GM21786 (cell line): ENCODE data around the gene CEACAM7.

Source experiments
- ATAC-seq: cut with Tn5 transposase; IDR thresholded peaks from one replicate; pipeline ENCODE4 v1.9.1; 2021; ENCODE audit not compliant: unreplicated experiment

Gene CEACAM7

DNA sequence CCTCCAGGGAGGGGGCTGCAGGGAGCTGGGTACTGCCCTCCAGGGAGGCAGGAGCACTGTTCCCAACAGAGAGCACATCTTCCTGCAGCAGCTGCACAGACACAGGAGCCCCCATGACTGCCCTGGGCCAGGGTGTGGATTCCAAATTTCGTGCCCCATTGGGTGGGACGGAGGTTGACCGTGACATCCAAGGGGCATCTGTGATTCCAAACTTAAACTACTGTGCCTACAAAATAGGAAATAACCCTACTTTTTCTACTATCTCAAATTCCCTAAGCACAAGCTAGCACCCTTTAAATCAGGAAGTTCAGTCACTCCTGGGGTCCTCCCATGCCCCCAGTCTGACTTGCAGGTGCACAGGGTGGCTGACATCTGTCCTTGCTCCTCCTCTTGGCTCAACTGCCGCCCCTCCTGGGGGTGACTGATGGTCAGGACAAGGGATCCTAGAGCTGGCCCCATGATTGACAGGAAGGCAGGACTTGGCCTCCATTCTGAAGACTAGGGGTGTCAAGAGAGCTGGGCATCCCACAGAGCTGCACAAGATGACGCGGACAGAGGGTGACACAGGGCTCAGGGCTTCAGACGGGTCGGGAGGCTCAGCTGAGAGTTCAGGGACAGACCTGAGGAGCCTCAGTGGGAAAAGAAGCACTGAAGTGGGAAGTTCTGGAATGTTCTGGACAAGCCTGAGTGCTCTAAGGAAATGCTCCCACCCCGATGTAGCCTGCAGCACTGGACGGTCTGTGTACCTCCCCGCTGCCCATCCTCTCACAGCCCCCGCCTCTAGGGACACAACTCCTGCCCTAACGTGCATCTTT is 12.5 kb upstream of the CEACAM7 start:
- ATAC-seq: no peak

DNA sequence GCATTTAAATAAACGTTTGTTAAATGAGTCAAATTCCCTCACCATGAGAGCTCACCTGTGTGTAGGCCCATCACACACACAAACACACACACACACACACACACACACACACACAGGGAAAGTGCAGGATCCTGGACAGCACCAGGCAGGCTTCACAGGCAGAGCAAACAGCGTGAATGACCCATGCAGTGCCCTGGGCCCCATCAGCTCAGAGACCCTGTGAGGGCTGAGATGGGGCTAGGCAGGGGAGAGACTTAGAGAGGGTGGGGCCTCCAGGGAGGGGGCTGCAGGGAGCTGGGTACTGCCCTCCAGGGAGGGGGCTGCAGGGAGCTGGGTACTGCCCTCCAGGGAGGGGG is 11.9 kb upstream of the CEACAM7 start:
- no peak for ATAC-seq

DNA sequence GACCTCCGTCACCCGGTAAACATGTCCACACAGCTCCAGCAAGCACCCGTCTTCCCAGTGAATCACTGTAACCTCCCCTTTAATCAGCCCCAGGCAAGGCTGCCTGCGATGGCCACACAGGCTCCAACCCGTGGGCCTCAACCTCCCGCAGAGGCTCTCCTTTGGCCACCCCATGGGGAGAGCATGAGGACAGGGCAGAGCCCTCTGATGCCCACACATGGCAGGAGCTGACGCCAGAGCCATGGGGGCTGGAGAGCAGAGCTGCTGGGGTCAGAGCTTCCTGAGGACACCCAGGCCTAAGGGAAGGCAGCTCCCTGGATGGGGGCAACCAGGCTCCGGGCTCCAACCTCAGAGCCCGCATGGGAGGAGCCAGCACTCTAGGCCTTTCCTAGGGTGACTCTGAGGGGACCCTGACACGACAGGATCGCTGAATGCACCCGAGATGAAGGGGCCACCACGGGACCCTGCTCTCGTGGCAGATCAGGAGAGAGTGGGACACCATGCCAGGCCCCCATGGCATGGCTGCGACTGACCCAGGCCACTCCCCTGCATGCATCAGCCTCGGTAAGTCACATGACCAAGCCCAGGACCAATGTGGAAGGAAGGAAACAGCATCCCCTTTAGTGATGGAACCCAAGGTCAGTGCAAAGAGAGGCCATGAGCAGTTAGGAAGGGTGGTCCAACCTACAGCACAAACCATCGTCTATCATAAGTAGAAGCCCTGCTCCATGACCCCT is 11.3 kb upstream of the CEACAM7 start:
- ATAC-seq: no peak

DNA sequence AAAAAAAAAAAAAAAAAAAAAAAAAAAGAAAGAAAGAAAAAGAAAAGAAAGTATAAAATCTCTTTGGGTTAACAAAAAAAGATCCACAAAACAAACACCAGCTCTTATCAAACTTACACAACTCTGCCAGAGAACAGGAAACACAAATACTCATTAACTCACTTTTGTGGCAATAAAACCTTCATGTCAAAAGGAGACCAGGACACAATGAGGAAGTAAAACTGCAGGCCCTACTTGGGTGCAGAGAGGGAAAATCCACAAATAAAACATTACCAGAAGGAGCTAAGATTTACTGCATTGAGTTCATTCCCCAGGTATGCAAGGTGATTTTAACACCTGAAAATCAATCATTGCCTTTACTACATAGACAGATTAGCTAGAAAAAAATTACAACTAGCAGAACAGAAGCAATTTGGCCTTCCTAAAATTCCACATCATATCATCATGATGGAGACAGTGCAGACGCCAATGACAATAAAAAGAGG is 10.7 kb upstream of the CEACAM7 start:
- ATAC-seq: no peak

DNA sequence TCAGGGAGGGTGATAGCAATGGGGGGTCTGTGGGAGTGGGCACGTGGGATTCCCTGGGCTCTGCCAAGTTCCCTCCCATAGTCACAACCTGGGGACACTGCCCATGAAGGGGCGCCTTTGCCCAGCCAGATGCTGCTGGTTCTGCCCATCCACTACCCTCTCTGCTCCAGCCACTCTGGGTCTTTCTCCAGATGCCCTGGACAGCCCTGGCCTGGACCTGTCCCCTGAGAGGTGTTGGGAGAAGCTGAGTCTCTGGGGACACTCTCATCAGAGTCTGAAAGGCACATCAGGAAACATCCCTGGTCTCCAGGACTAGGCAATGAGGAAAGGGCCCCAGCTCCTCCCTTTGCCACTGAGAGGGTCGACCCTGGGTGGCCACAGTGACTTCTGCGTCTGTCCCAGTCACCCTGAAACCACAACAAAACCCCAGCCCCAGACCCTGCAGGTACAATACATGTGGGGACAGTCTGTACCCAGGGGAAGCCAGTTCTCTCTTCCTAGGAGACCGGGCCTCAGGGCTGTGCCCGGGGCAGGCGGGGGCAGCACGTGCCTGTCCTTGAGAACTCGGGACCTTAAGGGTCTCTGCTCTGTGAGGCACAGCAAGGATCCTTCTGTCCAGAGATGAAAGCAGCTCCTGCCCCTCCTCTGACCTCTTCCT is 9.3 kb upstream of the CEACAM7 start:
- ATAC-seq: no peak

DNA sequence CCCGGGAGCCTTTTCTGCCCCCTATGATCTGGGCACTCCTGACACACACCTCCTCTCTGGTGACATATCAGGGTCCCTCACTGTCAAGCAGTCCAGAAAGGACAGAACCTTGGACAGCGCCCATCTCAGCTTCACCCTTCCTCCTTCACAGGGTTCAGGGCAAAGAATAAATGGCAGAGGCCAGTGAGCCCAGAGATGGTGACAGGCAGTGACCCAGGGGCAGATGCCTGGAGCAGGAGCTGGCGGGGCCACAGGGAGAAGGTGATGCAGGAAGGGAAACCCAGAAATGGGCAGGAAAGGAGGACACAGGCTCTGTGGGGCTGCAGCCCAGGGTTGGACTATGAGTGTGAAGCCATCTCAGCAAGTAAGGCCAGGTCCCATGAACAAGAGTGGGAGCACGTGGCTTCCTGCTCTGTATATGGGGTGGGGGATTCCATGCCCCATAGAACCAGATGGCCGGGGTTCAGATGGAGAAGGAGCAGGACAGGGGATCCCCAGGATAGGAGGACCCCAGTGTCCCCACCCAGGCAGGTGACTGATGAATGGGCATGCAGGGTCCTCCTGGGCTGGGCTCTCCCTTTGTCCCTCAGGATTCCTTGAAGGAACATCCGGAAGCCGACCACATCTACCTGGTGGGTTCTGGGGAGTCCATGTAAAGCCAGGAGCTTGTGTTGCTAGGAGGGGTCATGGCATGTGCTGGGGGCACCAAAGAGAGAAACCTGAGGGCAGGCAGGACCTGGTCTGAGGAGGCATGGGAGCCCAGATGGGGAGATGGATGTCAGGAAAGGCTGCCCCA is 8.5 kb upstream of the CEACAM7 start:
- no peak for ATAC-seq

DNA sequence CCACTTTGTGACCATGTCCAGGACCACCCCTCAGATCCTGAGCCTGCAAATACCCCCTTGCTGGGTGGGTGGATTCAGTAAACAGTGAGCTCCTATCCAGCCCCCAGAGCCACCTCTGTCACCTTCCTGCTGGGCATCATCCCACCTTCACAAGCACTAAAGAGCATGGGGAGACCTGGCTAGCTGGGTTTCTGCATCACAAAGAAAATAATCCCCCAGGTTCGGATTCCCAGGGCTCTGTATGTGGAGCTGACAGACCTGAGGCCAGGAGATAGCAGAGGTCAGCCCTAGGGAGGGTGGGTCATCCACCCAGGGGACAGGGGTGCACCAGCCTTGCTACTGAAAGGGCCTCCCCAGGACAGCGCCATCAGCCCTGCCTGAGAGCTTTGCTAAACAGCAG is 7.7 kb upstream of the CEACAM7 start:
- no peak for ATAC-seq

DNA sequence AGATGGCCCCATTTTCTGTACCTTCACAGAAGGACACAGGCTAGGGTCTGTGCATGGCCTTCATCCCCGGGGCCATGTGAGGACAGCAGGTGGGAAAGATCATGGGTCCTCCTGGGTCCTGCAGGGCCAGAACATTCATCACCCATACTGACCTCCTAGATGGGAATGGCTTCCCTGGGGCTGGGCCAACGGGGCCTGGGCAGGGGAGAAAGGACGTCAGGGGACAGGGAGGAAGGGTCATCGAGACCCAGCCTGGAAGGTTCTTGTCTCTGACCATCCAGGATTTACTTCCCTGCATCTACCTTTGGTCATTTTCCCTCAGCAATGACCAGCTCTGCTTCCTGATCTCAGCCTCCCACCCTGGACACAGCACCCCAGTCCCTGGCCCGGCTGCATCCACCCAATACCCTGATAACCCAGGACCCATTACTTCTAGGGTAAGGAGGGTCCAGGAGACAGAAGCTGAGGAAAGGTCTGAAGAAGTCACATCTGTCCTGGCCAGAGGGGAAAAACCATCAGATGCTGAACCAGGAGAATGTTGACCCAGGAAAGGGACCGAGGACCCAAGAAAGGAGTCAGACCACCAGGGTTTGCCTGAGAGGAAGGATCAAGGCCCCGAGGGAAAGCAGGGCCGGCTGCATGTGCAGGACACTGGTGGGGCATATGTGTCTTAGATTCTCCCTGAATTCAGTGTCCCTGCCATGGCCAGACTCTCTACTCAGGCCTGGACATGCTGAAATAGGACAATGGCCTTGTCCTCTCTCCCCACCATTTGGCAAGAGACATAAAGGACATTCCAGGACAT is 7.0 kb upstream of the CEACAM7 start:
- ATAC-seq: no peak

DNA sequence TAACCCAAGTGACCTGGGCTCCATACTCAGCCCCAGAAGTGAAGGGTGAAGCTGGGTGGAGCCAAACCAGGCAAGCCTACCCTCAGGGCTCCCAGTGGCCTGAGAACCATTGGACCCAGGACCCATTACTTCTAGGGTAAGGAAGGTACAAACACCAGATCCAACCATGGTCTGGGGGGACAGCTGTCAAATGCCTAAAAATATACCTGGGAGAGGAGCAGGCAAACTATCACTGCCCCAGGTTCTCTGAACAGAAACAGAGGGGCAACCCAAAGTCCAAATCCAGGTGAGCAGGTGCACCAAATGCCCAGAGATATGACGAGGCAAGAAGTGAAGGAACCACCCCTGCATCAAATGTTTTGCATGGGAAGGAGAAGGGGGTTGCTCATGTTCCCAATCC is 6.1 kb upstream of the CEACAM7 start:
- ATAC-seq: no peak

DNA sequence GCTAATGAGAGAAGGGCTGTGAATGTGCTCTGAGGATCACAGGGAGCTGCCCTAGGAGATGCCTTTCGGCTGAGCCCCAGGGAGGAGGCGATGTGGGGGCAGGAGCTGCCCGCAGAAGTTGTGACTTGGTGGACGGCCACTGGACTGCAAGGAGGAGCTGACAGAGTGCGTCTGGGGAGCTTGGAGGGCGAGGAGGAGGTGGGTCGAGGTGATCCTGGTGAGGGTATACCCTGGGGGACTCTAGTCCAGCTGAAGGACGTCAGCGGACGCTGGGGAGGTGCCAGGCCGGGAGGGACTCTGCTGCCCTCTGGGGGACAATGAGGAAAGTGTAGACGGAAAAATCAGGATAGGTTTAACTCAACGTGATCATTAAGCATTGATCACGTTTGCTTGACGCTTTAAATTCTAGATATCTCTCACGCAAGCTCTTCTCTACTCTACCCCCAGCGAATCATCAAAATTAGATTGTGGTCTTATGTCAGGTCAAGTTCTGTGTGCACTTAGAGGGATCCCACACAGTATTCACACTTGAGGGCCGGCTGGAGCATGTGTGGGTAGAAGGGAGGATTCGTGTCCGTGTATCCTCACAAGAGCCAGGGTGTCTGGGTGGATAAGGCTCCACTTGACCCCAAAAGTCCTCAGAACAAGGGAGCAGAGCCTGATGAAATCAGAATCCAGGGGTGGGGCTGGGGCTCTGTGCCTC is 3.3 kb upstream of the CEACAM7 start:
- ATAC-seq: no peak

DNA sequence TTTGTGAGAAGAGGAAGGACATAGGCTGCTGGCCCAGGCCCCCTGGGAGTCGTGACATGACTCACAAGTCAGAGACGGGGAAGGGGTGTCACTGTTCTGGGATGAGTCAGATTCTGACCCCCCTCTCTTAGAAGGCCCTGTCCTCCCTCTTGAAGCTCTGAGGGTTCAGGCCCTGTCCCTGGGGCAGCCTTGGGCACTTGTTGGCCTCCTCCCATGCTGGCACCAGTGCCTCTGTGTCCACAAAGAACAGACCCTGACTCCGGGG is 2.7 kb upstream of the CEACAM7 start:
- no peak for ATAC-seq

DNA sequence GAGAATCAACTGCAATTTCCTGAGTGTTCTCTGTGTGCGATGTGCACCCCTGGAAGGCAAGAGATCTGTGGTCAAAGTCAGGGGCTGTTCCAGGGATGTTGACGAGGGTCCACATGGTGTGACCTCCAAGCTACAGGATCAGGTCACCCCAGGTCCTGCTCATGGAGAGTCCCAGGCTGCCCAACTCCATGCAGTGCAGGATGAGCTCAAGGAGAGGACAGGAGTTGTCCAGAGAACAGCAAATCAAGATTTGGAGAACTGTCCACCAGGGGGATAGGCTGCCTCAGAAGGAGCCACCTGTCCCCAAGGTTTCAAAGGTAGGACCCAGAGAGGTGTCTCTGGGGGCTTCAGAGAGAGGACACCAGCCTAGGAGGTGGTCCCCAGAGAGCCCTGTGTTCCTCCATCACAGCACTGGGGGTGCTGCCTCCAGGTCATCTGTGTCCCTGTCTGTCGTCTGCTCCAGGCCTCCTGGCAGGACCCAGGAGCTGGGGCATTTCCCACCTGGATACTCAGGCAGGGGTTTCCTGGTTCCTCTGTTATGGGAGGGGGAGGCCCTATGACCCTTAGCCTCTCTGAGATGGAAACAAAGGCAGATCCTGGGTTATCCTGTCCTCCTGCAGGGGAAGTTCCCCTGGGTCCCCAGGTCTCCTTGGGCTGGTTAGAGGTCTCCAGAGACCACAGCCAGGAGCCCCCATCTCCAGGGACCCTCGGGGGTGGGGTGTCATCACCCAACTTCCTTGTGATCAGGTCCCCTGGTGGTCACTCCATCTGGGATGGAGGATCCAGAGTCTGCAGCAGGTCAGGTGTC is 2.1 kb upstream of the CEACAM7 start:
- ATAC-seq: no peak

DNA sequence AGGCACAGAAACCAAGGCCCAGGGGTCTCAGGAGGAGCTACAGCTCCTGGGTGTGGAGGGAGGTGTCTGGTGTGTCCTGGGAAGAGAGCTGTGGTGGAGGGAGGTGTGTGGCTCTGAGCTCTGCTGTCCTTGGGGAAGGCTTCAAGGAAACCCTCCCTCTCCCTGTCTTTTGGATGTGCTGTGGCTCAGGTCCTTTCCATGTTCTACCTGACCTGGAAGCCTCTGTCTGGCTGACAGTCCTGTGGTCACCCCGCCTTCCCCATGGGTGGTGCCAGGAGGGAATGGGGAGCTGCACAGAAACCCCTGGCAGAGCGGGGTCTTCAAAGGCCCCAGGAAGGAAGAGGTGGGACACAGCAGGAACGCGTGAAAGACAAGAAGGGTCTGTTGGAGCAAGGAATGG is 617 bp upstream of the CEACAM7 start:
- no peak for ATAC-seq

DNA sequence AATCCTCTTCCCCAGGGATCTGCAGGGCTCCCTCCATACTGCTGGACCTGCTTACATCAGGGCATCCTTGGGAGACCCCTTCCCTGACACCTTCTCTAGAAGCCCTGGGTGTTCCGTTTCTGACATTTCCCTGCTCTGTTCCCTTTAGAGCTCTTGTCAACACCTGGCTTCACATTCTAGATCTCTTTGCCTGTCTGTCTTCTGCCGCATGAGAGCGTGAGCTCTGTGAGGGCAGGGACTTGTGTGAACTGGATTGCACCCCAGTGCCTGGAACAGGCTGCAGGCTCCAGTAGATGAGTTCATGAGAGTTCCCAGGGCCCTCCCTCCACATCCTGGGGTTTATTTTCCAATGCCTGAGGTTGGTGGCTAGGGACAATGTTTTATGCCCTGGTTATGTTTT is 651 bp downstream of the CEACAM7 start:
- no peak for ATAC-seq

DNA sequence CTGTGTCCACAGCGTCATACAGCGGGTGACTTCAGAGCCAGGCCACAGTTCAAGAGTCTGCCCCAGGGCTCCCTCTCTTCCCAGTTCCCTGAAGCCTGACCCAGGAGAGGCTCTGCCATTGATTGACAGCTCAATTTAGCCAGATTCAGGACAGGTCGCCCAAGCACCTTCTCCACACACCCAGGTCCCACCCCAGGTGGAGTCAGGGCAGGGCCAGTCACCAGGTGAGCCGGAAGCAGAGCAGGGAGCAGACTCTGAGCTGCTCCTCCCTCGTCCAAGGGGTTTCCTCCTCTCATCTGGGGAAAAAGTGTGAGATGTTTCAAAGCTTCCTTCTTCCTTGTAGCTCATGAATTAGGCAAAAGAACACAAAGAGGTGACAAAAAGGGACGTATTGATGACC is 5.6 kb downstream of the CEACAM7 start:
- no peak for ATAC-seq

DNA sequence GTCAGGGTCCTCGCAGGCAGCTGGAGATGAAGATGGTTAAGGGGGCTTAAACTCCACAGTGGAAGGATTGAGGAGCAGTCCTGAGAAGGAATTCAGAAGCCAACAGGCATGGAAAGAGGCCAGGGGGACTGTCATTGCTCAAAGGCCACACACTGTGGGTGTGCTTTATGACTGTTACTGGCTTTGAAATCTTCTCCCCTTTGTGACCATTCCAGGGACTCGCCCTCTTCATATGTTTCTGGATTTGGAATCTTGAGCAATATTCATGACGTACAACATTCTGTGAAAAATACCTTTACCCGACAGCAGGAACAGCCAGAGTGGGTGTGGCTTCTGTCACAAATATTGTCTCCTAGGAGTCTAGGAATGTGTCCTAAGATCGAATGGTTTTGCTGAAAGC is 16.6 kb downstream of the CEACAM7 start:
- no peak for ATAC-seq

DNA sequence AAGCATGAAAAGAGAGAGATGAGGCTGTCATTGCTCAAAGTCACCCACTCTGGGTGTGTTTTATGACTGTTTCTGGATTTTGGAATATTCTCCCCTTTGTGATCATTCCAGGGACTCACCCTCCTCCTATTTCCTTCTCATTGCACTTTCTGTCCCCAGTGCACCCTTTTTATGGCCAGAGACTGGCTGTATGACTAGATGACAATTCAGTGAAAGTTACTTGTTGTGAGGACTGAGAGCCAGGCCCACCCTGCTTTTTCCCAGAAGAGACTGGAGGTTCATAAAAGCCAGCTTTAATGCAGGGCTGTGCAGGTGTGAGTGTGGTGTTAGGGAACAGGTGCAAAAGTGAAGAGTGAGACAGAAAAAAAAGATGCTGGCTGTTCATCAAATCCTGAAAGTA is 17.3 kb downstream of the CEACAM7 start:
- ATAC-seq: no peak

DNA sequence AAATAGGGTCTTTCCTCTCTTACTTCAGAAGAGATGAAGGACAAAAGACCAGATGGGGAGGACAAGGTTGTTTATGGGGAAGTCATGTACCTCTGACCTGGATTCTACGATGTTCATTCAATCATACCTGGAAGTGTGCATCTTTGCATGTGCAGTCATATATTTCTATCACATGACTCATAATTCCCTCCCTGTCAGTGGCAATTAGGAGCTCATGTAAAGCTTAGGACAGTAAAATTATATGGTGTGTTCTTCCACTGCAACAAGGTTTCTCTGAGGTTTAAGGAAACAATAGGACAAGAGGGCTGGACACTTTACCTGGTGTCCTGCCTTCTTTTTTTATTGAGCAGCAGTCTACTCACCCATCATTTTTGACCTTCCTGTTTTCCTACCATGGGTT is 19.8 kb downstream of the CEACAM7 start:
- no peak for ATAC-seq

DNA sequence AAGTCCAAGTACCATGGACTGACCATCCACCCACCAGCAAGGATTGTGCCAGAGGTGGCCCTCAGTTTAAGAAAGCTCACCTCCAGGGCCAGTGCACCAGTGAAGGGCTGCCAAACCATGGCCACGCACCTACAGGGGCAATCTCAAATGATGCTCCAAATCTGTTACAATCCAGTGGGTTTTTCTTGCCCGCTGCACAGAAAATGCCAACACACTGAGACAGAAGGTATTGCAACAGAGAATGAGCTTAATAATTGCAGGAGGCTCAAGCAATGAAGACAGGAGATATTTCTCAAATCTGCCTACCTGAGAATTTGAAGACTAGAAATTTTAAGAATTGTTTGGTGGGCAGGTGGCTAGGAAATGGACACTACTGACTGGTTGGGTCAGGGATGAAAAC is 22.0 kb downstream of the CEACAM7 start:
- ATAC-seq: no peak
